Activated T-helper 17 cell treated with anti-CD3 and anti-CD28 coated beads, Interleukin-2, amount 50 U/mL, for 72 hours (primary cell): ENCODE measurements around the gene ATP2B2. TPM values are rescaled to one million over a fixed set of nuclear protein-coding genes. Genes with fewer than 3 reads are reported as not detected.
A peak's percentile ranks its signal among the peaks of the same experiment; 100 is the strongest.

Experiments
- ATAC-seq: fragments of 150-1000 bp; cut with Tn5 transposase; replicated peaks from 2 replicates; pipeline ENCODE4 v1.10.0; 2021; ENCODE audit warnings: mild to moderate bottlenecking, moderate library complexity
- H3K27ac Mint-ChIP-seq: one replicate; pipeline ENCODE4 v1.8.0; 2022; ENCODE audit warnings: mixed read lengths
- H3K27me3 Mint-ChIP-seq: one replicate; pipeline ENCODE4 v1.8.0; 2022; ENCODE audit warnings: mixed read lengths
- H3K36me3 Mint-ChIP-seq: one replicate; pipeline ENCODE4 v1.8.0; 2022; ENCODE audit warnings: low read depth, mild to moderate bottlenecking, mixed read lengths
- H3K4me1 Mint-ChIP-seq: one replicate; pipeline ENCODE4 v1.8.0; 2022; ENCODE audit warnings: mixed read lengths
- H3K4me3 Mint-ChIP-seq: one replicate; pipeline ENCODE4 v1.8.0; 2022; ENCODE audit warnings: mild to moderate bottlenecking, mixed read lengths
- H3K9me3 Mint-ChIP-seq: one replicate; pipeline ENCODE4 v1.8.0; 2022; ENCODE audit warnings: mixed read lengths
- total RNA-seq, 2 donors: library from RNA; stranded (reverse); gene quantifications; one replicate each; pipeline ENCODE4 v1.2.3, GENCODE V29; 2022

ATP2B2 gene
- total RNA-seq, 2 donors from 2014 or later: not detected

GRCh38 chr3:10404377-10404776 lies 101.0 kb downstream of the ATP2B2 start:
- Mint-ChIP-seq H3K9me3 (no peaks in the 10 kb centered on the region), H3K4me1 (no peaks in the 10 kb centered on the region), H3K27ac (no peak overlapping the region), H3K4me3 (no peak overlapping the region), H3K27me3 (no peaks in the 10 kb centered on the region), H3K36me3 (no peaks in the 10 kb centered on the region)
- peak; percentile 31 for ATAC-seq

- no peaks in the 10 kb centered on the region for H3K36me3 Mint-ChIP-seq
These were observed 103.2 kb downstream of the ATP2B2 start for GRCh38 chr3:10401990-10402761.

DNA sequence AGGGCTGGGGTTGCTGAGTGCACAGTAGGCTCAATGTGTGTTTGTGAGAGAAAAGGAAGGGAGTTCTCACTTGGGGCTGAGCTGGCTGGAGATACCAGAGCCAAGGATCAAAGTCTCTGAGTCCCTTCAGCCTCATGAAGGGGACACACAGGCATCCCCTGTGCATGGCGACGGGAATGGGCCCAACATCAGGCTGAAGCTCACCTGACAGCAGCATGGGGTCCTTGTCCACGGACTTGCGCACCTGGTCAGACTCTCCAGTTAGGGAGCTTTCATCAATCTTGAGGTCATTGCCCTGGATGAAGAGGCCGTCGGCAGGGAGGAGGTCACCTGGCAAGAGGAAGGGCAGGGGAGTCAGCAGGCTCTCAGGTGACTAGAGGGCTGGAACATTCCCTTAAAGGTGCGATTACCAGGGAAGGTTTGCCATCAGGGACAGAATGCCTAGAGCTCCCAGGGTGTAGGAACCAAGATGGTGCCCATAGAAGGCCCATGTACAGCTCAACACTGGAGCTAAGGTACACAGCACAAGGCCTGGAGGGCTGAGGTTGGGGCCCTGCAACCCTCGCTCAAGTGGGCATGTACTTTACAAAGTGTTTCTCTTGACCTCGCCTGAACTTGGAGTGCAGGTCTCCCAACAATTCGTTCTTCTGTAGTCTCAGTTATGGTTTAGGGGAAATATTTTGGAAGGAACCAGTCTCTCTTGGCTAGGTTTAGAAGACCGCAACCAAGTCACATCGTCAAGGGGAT lies 104.5 kb downstream of the ATP2B2 start:
- no peaks in the 10 kb centered on the region for H3K36me3 Mint-ChIP-seq
- peaks cover 1% of the 10 kb centered on the region for H3K4me1 Mint-ChIP-seq
- H3K4me3 Mint-ChIP-seq: no peak overlapping the region
- no peaks in the 10 kb centered on the region for H3K27me3 Mint-ChIP-seq
- H3K27ac Mint-ChIP-seq: no peak overlapping the region
- H3K9me3 Mint-ChIP-seq: no peaks in the 10 kb centered on the region
- no peak for ATAC-seq

More at GRCh38 chr3:10401990-10402761, 103.2 kb downstream of the ATP2B2 start:
- no peaks in the 10 kb centered on the region for H3K9me3 Mint-ChIP-seq
- no peaks in the 10 kb centered on the region for H3K4me1 Mint-ChIP-seq
- ATAC-seq: no peak
- no peak overlapping the region for H3K4me3 Mint-ChIP-seq
- H3K27ac Mint-ChIP-seq: no peak overlapping the region
- no peaks in the 10 kb centered on the region for H3K27me3 Mint-ChIP-seq

DNA sequence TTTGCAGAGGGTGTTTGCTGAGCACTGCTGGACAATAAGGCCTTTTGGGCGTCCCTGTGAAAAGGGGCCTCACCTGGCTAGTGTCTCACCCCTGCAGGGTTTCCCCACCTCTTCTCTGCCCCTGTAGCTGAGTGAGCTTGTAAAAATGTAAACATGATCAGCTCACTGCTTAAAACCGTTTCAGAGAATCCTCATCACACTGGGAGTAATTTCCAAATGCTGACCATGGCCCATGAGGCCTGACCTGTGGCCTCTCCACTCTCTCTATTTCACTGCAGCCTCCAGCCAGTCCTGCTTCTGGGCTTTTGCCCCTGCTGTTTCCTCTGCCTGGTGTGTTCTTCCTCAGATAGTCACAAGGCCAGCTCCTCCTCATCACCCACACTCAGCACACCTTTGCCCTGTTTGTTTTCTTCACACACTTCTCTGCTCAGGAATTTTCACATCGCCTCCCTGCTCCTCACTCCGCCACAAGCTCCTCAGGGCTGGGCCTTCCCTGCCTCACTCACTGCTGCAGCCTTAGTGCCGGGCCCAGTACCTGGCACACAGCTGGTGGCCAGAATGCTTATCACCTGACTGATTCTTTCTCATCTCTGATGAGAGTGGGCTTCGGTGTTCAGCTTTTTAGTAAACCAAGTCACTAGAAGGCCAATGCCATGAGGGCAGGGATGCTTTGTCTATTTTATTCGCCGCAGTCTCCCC lies 105.2 kb downstream of the ATP2B2 start:
- Mint-ChIP-seq H3K27ac (no peak overlapping the region), H3K9me3 (no peaks in the 10 kb centered on the region), H3K4me1 (peaks cover 7% of the 10 kb centered on the region), H3K27me3 (no peaks in the 10 kb centered on the region), H3K4me3 (no peak overlapping the region), H3K36me3 (no peaks in the 10 kb centered on the region)
- no peak for ATAC-seq

DNA sequence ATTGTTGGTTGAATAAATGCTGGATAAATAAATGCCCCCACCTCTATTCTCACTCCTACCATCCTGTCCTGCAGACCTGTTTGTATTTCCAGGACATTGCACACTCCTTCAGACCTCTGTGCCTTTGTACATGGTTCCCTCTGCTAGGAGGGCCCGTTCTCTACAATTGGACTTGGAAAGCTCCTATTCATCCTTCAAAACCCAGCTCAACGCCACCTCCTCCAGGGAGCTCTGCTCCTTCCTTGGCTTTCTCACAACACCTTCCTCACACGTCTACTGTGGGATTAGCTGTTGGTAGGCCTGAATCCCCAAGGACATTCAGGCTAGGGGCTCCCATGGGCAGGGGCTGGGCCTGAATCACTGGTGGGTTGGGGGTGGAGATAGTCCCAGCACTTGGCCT lies 105.8 kb downstream of the ATP2B2 start:
- Mint-ChIP-seq H3K36me3 (no peaks in the 10 kb centered on the region), H3K27ac (no peak overlapping the region), H3K4me1 (peaks cover 9% of the 10 kb centered on the region), H3K9me3 (no peaks in the 10 kb centered on the region), H3K4me3 (no peak overlapping the region), H3K27me3 (no peaks in the 10 kb centered on the region)
- ATAC-seq: no peak

DNA sequence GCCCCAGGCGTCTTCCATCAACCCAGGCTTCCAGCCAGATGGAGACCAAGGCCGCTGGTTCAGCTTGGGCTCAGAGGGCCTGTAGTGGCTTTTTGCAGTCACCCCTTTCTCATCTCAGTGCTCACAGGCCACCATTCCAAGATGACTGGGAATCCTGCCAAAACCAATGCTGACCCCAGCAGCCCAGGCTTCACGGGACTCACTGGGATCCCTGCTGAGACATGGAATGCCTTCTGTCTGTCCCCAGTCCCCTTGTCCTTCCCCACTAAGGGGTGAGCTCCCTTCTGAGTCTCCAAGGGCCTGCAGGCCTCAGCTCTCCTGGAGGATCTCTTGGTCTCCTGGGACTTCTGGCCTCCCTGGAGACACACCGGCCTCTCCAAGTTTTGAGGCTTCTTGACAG lies 107.0 kb downstream of the ATP2B2 start:
- peaks cover 9% of the 10 kb centered on the region for H3K4me1 Mint-ChIP-seq
- H3K27ac Mint-ChIP-seq: peak overlapping the region; percentile 68
- no peaks in the 10 kb centered on the region for H3K27me3 Mint-ChIP-seq
- ATAC-seq: no peak
- no peaks in the 10 kb centered on the region for H3K9me3 Mint-ChIP-seq
- no peak overlapping the region for H3K4me3 Mint-ChIP-seq
- H3K36me3 Mint-ChIP-seq: no peaks in the 10 kb centered on the region

- Mint-ChIP-seq H3K4me1 (peaks cover 9% of the 10 kb centered on the region), H3K4me3 (no peak overlapping the region), H3K36me3 (no peaks in the 10 kb centered on the region), H3K27me3 (no peaks in the 10 kb centered on the region), H3K9me3 (no peaks in the 10 kb centered on the region), H3K27ac (peak overlapping the region; percentile 72)
- ATAC-seq: no peak
These were observed 107.5 kb downstream of the ATP2B2 start for GRCh38 chr3:10397879-10398278.

GRCh38 chr3:10396931-10397330 lies 108.5 kb downstream of the ATP2B2 start:
- Mint-ChIP-seq H3K4me3 (no peak overlapping the region), H3K27me3 (no peaks in the 10 kb centered on the region), H3K36me3 (no peaks in the 10 kb centered on the region), H3K4me1 (peaks cover 9% of the 10 kb centered on the region), H3K9me3 (no peaks in the 10 kb centered on the region), H3K27ac (peak overlapping the region; percentile 72)
- ATAC-seq: no peak

- ATAC-seq: no peak
- no peaks in the 10 kb centered on the region for H3K9me3 Mint-ChIP-seq
- H3K27me3 Mint-ChIP-seq: no peaks in the 10 kb centered on the region
- H3K36me3 Mint-ChIP-seq: no peaks in the 10 kb centered on the region
- no peak overlapping the region for H3K4me3 Mint-ChIP-seq
- no peak overlapping the region for H3K27ac Mint-ChIP-seq
- H3K4me1 Mint-ChIP-seq: peaks cover 9% of the 10 kb centered on the region
These were observed 109.3 kb downstream of the ATP2B2 start for GRCh38 chr3:10396083-10396482.

- H3K36me3 Mint-ChIP-seq: no peaks in the 10 kb centered on the region
- no peaks in the 10 kb centered on the region for H3K9me3 Mint-ChIP-seq
- peaks cover 9% of the 10 kb centered on the region for H3K4me1 Mint-ChIP-seq
- H3K4me3 Mint-ChIP-seq: no peak overlapping the region
- peak; percentile 21 for ATAC-seq
- no peaks in the 10 kb centered on the region for H3K27me3 Mint-ChIP-seq
- no peak overlapping the region for H3K27ac Mint-ChIP-seq
These were observed 109.7 kb downstream of the ATP2B2 start for GRCh38 chr3:10395671-10396070.

DNA sequence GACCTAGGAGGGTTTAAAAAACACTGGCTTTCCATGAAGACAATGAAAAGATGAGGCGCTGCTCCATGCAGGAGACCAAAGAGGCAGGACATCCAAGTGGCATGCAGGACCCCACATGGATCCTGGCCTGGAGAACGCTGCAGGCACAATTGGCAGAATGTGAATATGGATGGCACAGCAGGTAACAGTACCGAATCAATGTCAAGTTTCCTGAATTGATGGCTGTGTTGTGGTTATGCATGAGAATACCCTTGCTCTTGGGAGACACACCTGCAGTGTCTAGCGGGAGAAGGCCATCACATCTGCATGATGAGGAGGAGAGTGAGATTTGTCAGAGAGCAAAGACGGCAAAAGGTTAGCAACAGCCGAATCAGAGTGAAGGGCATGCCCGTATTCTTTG lies 110.2 kb downstream of the ATP2B2 start:
- Mint-ChIP-seq H3K36me3 (no peaks in the 10 kb centered on the region), H3K27me3 (no peaks in the 10 kb centered on the region), H3K9me3 (no peaks in the 10 kb centered on the region), H3K4me3 (no peak overlapping the region), H3K4me1 (peaks cover 9% of the 10 kb centered on the region), H3K27ac (no peak overlapping the region)
- ATAC-seq: no peak

- no peak overlapping the region for H3K4me3 Mint-ChIP-seq
These were observed 110.8 kb downstream of the ATP2B2 start for GRCh38 chr3:10394491-10395025.

DNA sequence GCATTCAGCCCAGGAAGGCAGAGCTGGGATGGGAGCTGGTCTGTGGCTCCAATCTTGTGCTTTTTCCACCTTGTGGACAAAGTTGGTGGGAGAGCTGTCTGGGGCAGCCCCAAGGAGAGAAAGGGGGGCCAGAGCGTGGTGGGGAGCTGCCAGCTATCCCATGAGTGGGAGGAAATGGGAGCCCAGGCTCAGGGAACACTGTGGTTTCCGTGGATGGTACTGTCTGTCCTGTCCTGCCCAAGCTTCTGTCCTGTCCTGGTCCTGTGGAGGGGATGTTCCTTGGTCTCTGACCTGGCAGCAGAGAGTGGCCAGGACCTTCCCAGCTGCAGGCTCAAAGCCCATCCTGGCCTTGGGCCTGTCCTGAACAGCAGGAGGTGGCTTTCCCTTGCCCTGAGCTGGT lies 111.9 kb downstream of the ATP2B2 start:
- peak overlapping the region; percentile 50 for H3K27ac Mint-ChIP-seq
- H3K36me3 Mint-ChIP-seq: no peaks in the 10 kb centered on the region
- H3K4me3 Mint-ChIP-seq: no peak overlapping the region
- H3K9me3 Mint-ChIP-seq: no peaks in the 10 kb centered on the region
- H3K27me3 Mint-ChIP-seq: no peaks in the 10 kb centered on the region
- H3K4me1 Mint-ChIP-seq: peaks cover 9% of the 10 kb centered on the region
- no peak for ATAC-seq

More at GRCh38 chr3:10394491-10395025, 110.8 kb downstream of the ATP2B2 start:
- H3K36me3 Mint-ChIP-seq: no peaks in the 10 kb centered on the region
- no peak for ATAC-seq
- H3K27ac Mint-ChIP-seq: no peak overlapping the region
- H3K9me3 Mint-ChIP-seq: no peaks in the 10 kb centered on the region
- H3K27me3 Mint-ChIP-seq: no peaks in the 10 kb centered on the region
- H3K4me1 Mint-ChIP-seq: peaks cover 9% of the 10 kb centered on the region

GRCh38 chr3:10392906-10393461 lies 112.4 kb downstream of the ATP2B2 start:
- Mint-ChIP-seq H3K4me3 (no peak overlapping the region), H3K36me3 (no peaks in the 10 kb centered on the region), H3K9me3 (no peaks in the 10 kb centered on the region), H3K27me3 (no peaks in the 10 kb centered on the region), H3K27ac (peak overlapping the region; percentile 50), H3K4me1 (peaks cover 9% of the 10 kb centered on the region)
- ATAC-seq: no peak
